DND-41 (cell line): ENCODE measurements around the gene ENAH.

Source experiments
- EZH2 ChIP-seq: IDR thresholded peaks from 3 replicates; pipeline ENCODE4 v1.6.1; 2012; ENCODE audit warnings: borderline replicate concordance, low read depth, mild to moderate bottlenecking, moderate library complexity, low read length, inconsistent platforms; ENCODE audit not compliant: severe bottlenecking
- TF ChIP-seq, protein P1 (sequence below): IDR thresholded peaks from 2 replicates; pipeline ENCODE4 v1.5.1; 2012; ENCODE audit warnings: borderline replicate concordance, low read length, moderate library complexity, mild to moderate bottlenecking; ENCODE audit not compliant: poor library complexity, severe bottlenecking; ENCODE audit errors: extremely low read depth

- TF ChIP-seq, protein P1, sequence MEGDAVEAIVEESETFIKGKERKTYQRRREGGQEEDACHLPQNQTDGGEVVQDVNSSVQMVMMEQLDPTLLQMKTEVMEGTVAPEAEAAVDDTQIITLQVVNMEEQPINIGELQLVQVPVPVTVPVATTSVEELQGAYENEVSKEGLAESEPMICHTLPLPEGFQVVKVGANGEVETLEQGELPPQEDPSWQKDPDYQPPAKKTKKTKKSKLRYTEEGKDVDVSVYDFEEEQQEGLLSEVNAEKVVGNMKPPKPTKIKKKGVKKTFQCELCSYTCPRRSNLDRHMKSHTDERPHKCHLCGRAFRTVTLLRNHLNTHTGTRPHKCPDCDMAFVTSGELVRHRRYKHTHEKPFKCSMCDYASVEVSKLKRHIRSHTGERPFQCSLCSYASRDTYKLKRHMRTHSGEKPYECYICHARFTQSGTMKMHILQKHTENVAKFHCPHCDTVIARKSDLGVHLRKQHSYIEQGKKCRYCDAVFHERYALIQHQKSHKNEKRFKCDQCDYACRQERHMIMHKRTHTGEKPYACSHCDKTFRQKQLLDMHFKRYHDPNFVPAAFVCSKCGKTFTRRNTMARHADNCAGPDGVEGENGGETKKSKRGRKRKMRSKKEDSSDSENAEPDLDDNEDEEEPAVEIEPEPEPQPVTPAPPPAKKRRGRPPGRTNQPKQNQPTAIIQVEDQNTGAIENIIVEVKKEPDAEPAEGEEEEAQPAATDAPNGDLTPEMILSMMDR: no peak
- no peak for TF ChIP-seq EZH2
Observed at GRCh38 chr1:225485226-225485625, 167.7 kb downstream of the ENAH start.
